ENCODE measurements around the gene CSMD2. TPM values are rescaled to one million over a fixed set of nuclear protein-coding genes. Genes with fewer than 3 reads are reported as not detected.
"Not testable (repeated sequence)": the region's sequence is repeated elsewhere in the genome, so short reads cannot be mapped to it uniquely, and the experiment has no call there.

The CSMD2 gene
- total and polyA plus RNA-seq, 8 donors = 0.20 to 0.81 (median 0.47) TPM

DNA sequence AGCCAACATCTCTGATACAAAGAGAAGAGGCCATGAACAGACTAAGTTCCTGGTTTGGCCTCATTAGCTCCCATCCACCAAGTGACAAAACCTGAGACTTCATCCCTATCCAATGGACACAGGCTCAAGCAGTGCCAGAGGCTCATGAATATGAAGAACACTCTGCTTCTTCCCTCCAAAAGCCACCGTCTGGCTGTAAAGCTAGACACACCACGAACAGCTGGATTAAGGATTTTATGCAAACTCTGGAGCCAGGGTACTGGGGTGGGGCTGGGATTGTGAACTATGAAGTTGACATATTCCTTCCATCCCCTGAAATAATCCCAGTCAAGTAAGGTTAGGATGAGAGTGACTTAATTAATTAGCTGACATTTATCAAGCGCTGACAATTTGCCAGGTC, 139.4 kb downstream of the CSMD2 start:
- Histone ChIP-seq H3K9me3 (no peaks in the 10 kb centered on the region), H3K27me3 (peaks cover 0 to 14% of the 10 kb centered on the region in 2 donors), H3K36me3 (no peaks in the 10 kb centered on the region), H3K27ac (no peak overlapping the region), H3K4me3 (no peak overlapping the region), H3K4me1 (no peaks in the 10 kb centered on the region)
- TF ChIP-seq CTCF (IDR thresholded peaks at IDR 0.05) = no peak
- ATAC-seq (no peak), DNase-seq (no peak)
- intact Hi-C loops (cut with DNase I) = no loop called here

- Histone ChIP-seq H3K9me3 (no peaks in the 10 kb centered on the region), H3K4me1 (no peaks in the 10 kb centered on the region), H3K4me3 (no peak overlapping the region), H3K27me3 (peaks cover 0 to 18% of the 10 kb centered on the region in 2 donors), H3K36me3 (no peaks in the 10 kb centered on the region), H3K27ac (no peak overlapping the region)
- intact Hi-C loops (cut with DNase I) = no loop called here
- TF ChIP-seq CTCF (IDR thresholded peaks at IDR 0.05) = no peak
- ATAC-seq (no peak), DNase-seq (no peak)
Observed at GRCh38 chr1:34024485-34024884, 140.5 kb downstream of the CSMD2 start.

DNA sequence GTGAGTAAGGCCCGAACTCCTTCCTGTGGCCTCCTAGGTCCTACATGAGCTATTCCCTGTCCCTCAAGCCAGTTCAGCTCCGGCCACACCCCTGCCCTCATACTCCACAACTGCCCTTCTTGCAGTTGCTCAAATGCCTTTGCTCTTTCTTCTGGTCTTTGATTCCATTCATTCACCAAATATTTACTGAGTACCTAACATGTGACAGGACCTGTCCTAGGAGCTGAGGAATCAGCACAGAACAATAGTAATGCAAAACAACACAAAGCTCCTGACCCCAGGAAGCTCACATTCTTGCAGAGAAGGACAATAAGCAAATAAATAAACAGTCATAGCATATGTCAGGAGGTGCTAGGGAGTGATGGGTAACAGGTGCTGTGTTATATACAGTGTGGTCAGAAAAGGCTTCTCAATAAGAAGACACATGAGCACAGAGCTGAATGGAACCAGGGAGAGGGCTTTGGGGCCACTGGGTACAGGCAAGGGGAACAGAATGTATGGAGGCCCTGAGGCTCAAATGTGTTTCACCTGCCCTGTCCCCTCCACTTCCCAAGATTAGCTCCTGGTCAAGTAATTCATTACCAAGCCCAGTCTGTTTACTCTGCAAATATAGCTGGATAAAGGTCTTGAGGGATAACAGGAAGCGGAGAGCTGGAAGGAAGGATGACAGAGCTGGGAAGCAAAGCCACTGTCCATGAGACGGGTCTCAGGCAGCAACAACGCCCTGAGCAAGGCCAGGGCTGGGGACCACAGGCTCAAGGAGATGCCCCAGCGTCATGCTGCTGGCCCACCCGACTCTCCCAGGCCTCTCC, 145.1 kb downstream of the CSMD2 start:
- no peaks in the 10 kb centered on the region for H3K36me3 ChIP-seq
- no peak for TF ChIP-seq CTCF (IDR thresholded peaks at IDR 0.05)
- no peak overlapping the region for H3K27ac ChIP-seq
- intact Hi-C loops (cut with DNase I) = no loop called here
- no peaks in the 10 kb centered on the region for H3K9me3 ChIP-seq
- H3K4me3 ChIP-seq = no peak overlapping the region
- peaks cover 0 to 19% of the 10 kb centered on the region in 2 donors for H3K27me3 ChIP-seq
- DNase-seq (no peak), ATAC-seq (no peak)
- H3K4me1 ChIP-seq = no peaks in the 10 kb centered on the region

DNA sequence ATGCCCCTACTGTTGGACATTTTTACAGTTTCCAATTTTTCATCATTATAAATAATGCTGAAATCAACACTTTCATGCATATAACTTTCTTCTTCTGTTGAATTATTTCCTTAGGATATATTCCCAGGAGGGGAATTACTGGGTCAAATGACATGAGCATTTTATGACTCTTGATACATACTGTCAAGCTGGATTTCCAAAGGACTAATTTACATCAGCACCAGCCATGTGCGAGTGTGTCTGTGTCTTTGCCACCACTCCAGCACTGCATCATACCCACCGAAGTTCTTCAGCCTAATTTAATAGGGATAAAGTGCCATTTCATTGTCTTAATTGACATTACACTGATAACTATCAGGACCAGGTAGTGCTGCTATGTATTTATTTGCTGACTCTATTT, 146.7 kb downstream of the CSMD2 start:
- no peak for ATAC-seq
- no peak for TF ChIP-seq CTCF (IDR thresholded peaks at IDR 0.05)
- intact Hi-C loops (cut with DNase I) = no loop called here

GRCh38 chr1:34016281-34016680, 148.7 kb downstream of the CSMD2 start:
- H3K27ac ChIP-seq; DNase-seq; ATAC-seq; H3K4me1 ChIP-seq; H3K36me3 ChIP-seq; H3K9me3 ChIP-seq; intact Hi-C loops (cut with DNase I); H3K4me3 ChIP-seq: not testable (repeated sequence)
- peaks cover 0 to 25% of the 10 kb centered on the region in 2 donors for H3K27me3 ChIP-seq

More for the DNA sequence above, 146.7 kb downstream of the CSMD2 start:
- no peaks in the 10 kb centered on the region for H3K36me3 ChIP-seq
- no peak for DNase-seq
- H3K4me1 ChIP-seq = no peaks in the 10 kb centered on the region
- H3K27me3 ChIP-seq = peaks cover 0 to 35% of the 10 kb centered on the region in 2 donors
- no peak overlapping the region for H3K27ac ChIP-seq
- no peaks in the 10 kb centered on the region for H3K9me3 ChIP-seq
- no peak overlapping the region for H3K4me3 ChIP-seq
